Stimulated activated CD8-positive, alpha-beta memory T cell treated with anti-CD3 and anti-CD28 coated beads, Interleukin-2, amount 100 ng/mL, for 48 hours (primary cell): ENCODE results near the gene FTO.

ENCODE experiments used
- DNase-seq, 2 donors: peaks; one replicate each; pipeline ENCODE4 v3.0.0-alpha.2; 2020; ENCODE audit warnings: low read depth in 2 of 2

Gene FTO

GRCh38 chr16:53708490-53708889 is 4.5 kb downstream of the FTO start:
- DNase-seq: no peak

- DNase-seq: no peak
Measured at GRCh38 chr16:53711390-53711789, 7.4 kb downstream of the FTO start.

GRCh38 chr16:53712065-53712464 is 8.1 kb downstream of the FTO start:
- DNase-seq: no peak

- DNase-seq: no peak
Measured at GRCh38 chr16:53713403-53714204, 9.6 kb downstream of the FTO start.

- DNase-seq: no peak
Measured at GRCh38 chr16:53714205-53715022, 10.5 kb downstream of the FTO start.

- no peak for DNase-seq
Measured at GRCh38 chr16:53715023-53715384, 11.0 kb downstream of the FTO start.

GRCh38 chr16:53717577-53717976 is 13.6 kb downstream of the FTO start:
- DNase-seq: no peak

- no peak for DNase-seq
Measured at GRCh38 chr16:53721017-53721416, 17.1 kb downstream of the FTO start.

GRCh38 chr16:53726625-53727024 is 22.7 kb downstream of the FTO start:
- DNase-seq: no peak

GRCh38 chr16:53730693-53731092 is 26.7 kb downstream of the FTO start:
- DNase-seq: no peak

- DNase-seq: no peak
Measured at GRCh38 chr16:53732296-53732929, 28.5 kb downstream of the FTO start.

- no peak for DNase-seq
Measured at GRCh38 chr16:53734908-53735307, 31.0 kb downstream of the FTO start.

- DNase-seq: no peak
Measured at GRCh38 chr16:53736297-53736696, 32.3 kb downstream of the FTO start.

GRCh38 chr16:53737552-53737951 is 33.6 kb downstream of the FTO start:
- no peak for DNase-seq

- DNase-seq: no peak
Measured at GRCh38 chr16:53740476-53740875, 36.5 kb downstream of the FTO start.

GRCh38 chr16:53740933-53741531 is 37.1 kb downstream of the FTO start:
- DNase-seq: no peak

GRCh38 chr16:53741546-53741945 is 37.6 kb downstream of the FTO start:
- no peak for DNase-seq

GRCh38 chr16:53743149-53743566 is 39.2 kb downstream of the FTO start:
- no peak for DNase-seq

GRCh38 chr16:53744449-53744848 is 40.5 kb downstream of the FTO start:
- DNase-seq: no peak

- DNase-seq: no peak
Measured at GRCh38 chr16:53745086-53745485, 41.1 kb downstream of the FTO start.

GRCh38 chr16:53745753-53746266 is 41.9 kb downstream of the FTO start:
- DNase-seq: no peak

- no peak for DNase-seq
Measured at GRCh38 chr16:53752560-53752959, 48.6 kb downstream of the FTO start.
